ENCODE measurements around the gene SMARCE1. TPM values are rescaled to one million over a fixed set of nuclear protein-coding genes. Genes with fewer than 3 reads are reported as not detected.

The SMARCE1 gene
- total RNA-seq, 4 donors from 2014 or later = 46.7 to 133 (median 71.6) TPM

- no peak overlapping the region for H3K27ac ChIP-seq
Observed at GRCh38 chr17:40625311-40625710, 22.3 kb downstream of the SMARCE1 start.

GRCh38 chr17:40623419-40624210, 24.0 kb downstream of the SMARCE1 start:
- no peak overlapping the region for H3K4me3 ChIP-seq
- DNase-seq = no peak
- H3K4me1 ChIP-seq = peaks cover 0 to 10% (median 4%) of the 10 kb centered on the region in 4 donors
- H3K27me3 ChIP-seq = no peaks in the 10 kb centered on the region
- H3K36me3 ChIP-seq = peaks cover 0 to 15% (median 0%) of the 10 kb centered on the region in 3 donors
- no peaks in the 10 kb centered on the region for H3K9me3 ChIP-seq
- peak overlapping the region in 1 of 4 donors; percentile 17 for H3K27ac ChIP-seq
- TF ChIP-seq POLR2A (IDR thresholded peaks at IDR 0.05) = no peak

More at GRCh38 chr17:40625311-40625710, 22.3 kb downstream of the SMARCE1 start:
- no peak for DNase-seq
- Histone ChIP-seq H3K9me3 (no peaks in the 10 kb centered on the region), H3K4me3 (no peak overlapping the region), H3K36me3 (peaks cover 0 to 32% (median 0%) of the 10 kb centered on the region in 3 donors), H3K4me1 (peaks cover 0 to 5% (median 1%) of the 10 kb centered on the region in 4 donors), H3K27me3 (no peaks in the 10 kb centered on the region)
- TF ChIP-seq, protein P1, sequence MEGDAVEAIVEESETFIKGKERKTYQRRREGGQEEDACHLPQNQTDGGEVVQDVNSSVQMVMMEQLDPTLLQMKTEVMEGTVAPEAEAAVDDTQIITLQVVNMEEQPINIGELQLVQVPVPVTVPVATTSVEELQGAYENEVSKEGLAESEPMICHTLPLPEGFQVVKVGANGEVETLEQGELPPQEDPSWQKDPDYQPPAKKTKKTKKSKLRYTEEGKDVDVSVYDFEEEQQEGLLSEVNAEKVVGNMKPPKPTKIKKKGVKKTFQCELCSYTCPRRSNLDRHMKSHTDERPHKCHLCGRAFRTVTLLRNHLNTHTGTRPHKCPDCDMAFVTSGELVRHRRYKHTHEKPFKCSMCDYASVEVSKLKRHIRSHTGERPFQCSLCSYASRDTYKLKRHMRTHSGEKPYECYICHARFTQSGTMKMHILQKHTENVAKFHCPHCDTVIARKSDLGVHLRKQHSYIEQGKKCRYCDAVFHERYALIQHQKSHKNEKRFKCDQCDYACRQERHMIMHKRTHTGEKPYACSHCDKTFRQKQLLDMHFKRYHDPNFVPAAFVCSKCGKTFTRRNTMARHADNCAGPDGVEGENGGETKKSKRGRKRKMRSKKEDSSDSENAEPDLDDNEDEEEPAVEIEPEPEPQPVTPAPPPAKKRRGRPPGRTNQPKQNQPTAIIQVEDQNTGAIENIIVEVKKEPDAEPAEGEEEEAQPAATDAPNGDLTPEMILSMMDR (IDR thresholded peaks at IDR 0.05) = no peak
- TF ChIP-seq POLR2A (IDR thresholded peaks at IDR 0.05) = no peak

- H3K27me3 ChIP-seq = no peaks in the 10 kb centered on the region
- H3K4me3 ChIP-seq = no peak overlapping the region
- TF ChIP-seq POLR2A (IDR thresholded peaks at IDR 0.05) = no peak
- peaks cover 0 to 4% (median 0%) of the 10 kb centered on the region in 3 donors for H3K36me3 ChIP-seq
- no peak for DNase-seq
- H3K4me1 ChIP-seq = peaks cover 0 to 10% (median 4%) of the 10 kb centered on the region in 4 donors
- H3K9me3 ChIP-seq = no peaks in the 10 kb centered on the region
- peak overlapping the region in 1 of 4 donors; percentile 4 for H3K27ac ChIP-seq
Observed at GRCh38 chr17:40622509-40622928, 25.1 kb downstream of the SMARCE1 start.

GRCh38 chr17:40621578-40621977, 26.0 kb downstream of the SMARCE1 start:
- no peaks in the 10 kb centered on the region for H3K27me3 ChIP-seq
- no peak for DNase-seq
- no peak for TF ChIP-seq POLR2A (IDR thresholded peaks at IDR 0.05)
- TF ChIP-seq, protein P1 (IDR thresholded peaks at IDR 0.05) = no peak
- H3K4me3 ChIP-seq = no peak overlapping the region
- no peaks in the 10 kb centered on the region for H3K9me3 ChIP-seq
- H3K27ac ChIP-seq = peak overlapping the region in 3 of 4 donors; percentile 7 to 25 (median 11)
- peaks cover 0 to 10% (median 4%) of the 10 kb centered on the region in 4 donors for H3K4me1 ChIP-seq
- no peaks in the 10 kb centered on the region for H3K36me3 ChIP-seq

DNA sequence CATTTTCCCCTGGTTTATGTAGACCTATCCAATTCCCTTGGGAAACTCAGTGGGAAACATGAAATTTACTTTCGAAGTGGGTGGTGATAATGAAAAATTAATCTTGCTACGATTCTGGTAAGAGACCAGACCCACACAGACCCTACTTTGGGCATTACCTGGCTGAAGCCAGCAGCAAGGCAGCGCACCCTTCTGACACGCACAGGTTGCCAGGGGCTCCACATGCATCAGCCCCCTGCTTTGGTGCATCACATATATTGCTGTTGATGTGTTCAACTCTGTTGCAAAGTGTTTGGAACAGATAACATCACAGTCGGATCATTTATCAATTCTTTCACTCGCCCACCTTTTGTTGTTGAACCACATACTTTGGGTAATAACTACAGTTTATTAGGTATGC, 26.6 kb downstream of the SMARCE1 start:
- TF ChIP-seq, protein P1 (IDR thresholded peaks at IDR 0.05) = no peak
- TF ChIP-seq POLR2A (IDR thresholded peaks at IDR 0.05) = no peak
- Histone ChIP-seq H3K36me3 (no peaks in the 10 kb centered on the region), H3K4me3 (no peak overlapping the region), H3K27ac (peak overlapping the region in 3 of 4 donors; percentile 3 to 25 (median 11)), H3K9me3 (no peaks in the 10 kb centered on the region), H3K27me3 (no peaks in the 10 kb centered on the region), H3K4me1 (peaks cover 0 to 10% (median 4%) of the 10 kb centered on the region in 4 donors)
- DNase-seq = no peak

- no peaks in the 10 kb centered on the region for H3K27me3 ChIP-seq
- no peaks in the 10 kb centered on the region for H3K36me3 ChIP-seq
- DNase-seq = no peak
- peaks cover 0 to 17% (median 7%) of the 10 kb centered on the region in 4 donors for H3K4me1 ChIP-seq
- H3K9me3 ChIP-seq = no peaks in the 10 kb centered on the region
- TF ChIP-seq, protein P1 (IDR thresholded peaks at IDR 0.05) = no peak
- no peak for TF ChIP-seq POLR2A (IDR thresholded peaks at IDR 0.05)
- no peak overlapping the region for H3K4me3 ChIP-seq
- H3K27ac ChIP-seq = no peak overlapping the region
Observed at GRCh38 chr17:40618754-40619625, 28.6 kb downstream of the SMARCE1 start.

Data from Peyer's patch (tissue), 4 donors.